Fibroblast of lung (primary cell): ENCODE data around the gene FLT3. TPM values are rescaled to one million over a fixed set of nuclear protein-coding genes. Genes with fewer than 3 reads are reported as not detected.

Source experiments
- DNase-seq, 2 donors: peaks; one replicate each; pipeline versions ENCODE4 v3.0.0 to v3.0.0-alpha.2; 2010; ENCODE audit warnings: low read depth in 2 of 2
- H2AFZ ChIP-seq: 2 replicates; pipeline ENCODE4 v1.5.1; 2012; ENCODE audit warnings: low read length, control low read depth, inconsistent platforms
- H3K27ac ChIP-seq: 2 replicates; pipeline ENCODE4 v1.5.1; 2011; ENCODE audit warnings: low read length, control low read depth; ENCODE audit not compliant: insufficient read depth
- H3K27me3 ChIP-seq: 2 replicates; pipeline ENCODE4 v1.5.1; 2011; ENCODE audit warnings: mild to moderate bottlenecking, low read length; ENCODE audit not compliant: control insufficient read depth, insufficient read depth
- H3K36me3 ChIP-seq: 2 replicates; pipeline ENCODE4 v1.5.1; 2011; ENCODE audit warnings: low read length; ENCODE audit not compliant: control insufficient read depth, insufficient read depth
- H3K4me1 ChIP-seq: 2 replicates; pipeline ENCODE4 v1.5.1; 2011; ENCODE audit warnings: low read length; ENCODE audit not compliant: control insufficient read depth, insufficient read depth; ENCODE audit errors: extremely low read depth
- H3K4me2 ChIP-seq: 2 replicates; pipeline ENCODE4 v1.5.1; 2011; ENCODE audit warnings: low read length, control low read depth; ENCODE audit not compliant: insufficient read depth; ENCODE audit errors: extremely low read depth
- H3K4me3 ChIP-seq, 4 experiments: fragments of 200-600 bp in 1 of 4; sonication (generic) in 1 of 4; replicated peaks in 1 of 4; 2 replicates each; pipeline ENCODE4 v1.5.1; 2011 to 2016; ENCODE audit warnings: low read length in 4 of 4, low read depth in 3 of 4, mild to moderate bottlenecking in 3 of 4, control low read depth in 2 of 4, inconsistent platforms in 1 of 4, mixed read lengths in 1 of 4; ENCODE audit not compliant: insufficient read depth in 1 of 4; ENCODE audit errors: control extremely low read depth in 1 of 4
- H3K79me2 ChIP-seq: 2 replicates; pipeline ENCODE4 v1.5.1; 2012; ENCODE audit warnings: mild to moderate bottlenecking, low read length, inconsistent platforms; ENCODE audit not compliant: control insufficient read depth, insufficient read depth
- H3K9ac ChIP-seq: 2 replicates; pipeline ENCODE4 v1.5.1; 2011; ENCODE audit warnings: mild to moderate bottlenecking, low read length, control low read depth; ENCODE audit not compliant: insufficient read depth
- H3K9me3 ChIP-seq: 2 replicates; pipeline ENCODE4 v1.5.1; 2012; ENCODE audit warnings: low read depth, low read length; ENCODE audit not compliant: control insufficient read depth, insufficient read depth
- H4K20me1 ChIP-seq: 2 replicates; pipeline ENCODE4 v1.5.1; 2011; ENCODE audit warnings: low read length; ENCODE audit not compliant: control insufficient read depth, insufficient read depth; ENCODE audit errors: extremely low read depth
- EZH2 ChIP-seq: IDR thresholded peaks from 2 replicates; pipeline ENCODE4 v1.5.1; 2012; ENCODE audit warnings: low read length, control low read depth, mild to moderate bottlenecking; ENCODE audit errors: missing control alignments
- polyA plus RNA-seq, 2 donors: library from polyadenylated mRNA; depleted of rRNA in 1 of 2; stranded (reverse) in 1 of 2; unstranded in 1 of 2; fragments of >200 nt; gene quantifications; 2 replicates each; pipeline ENCODE4 v1.2.1, GENCODE V29; 2011 to 2012; ENCODE audit warnings: missing spikeins in 1 of 2
- total RNA-seq: library from RNA; depleted of rRNA; stranded (reverse); fragments of >200 nt; gene quantifications from 2 replicates; pipeline ENCODE4 v1.2.1, GENCODE V29; 2014
- TF ChIP-seq, protein P1 (sequence below), 2 donors: IDR thresholded peaks in 1 of 2; conservative IDR thresholded peaks in 1 of 2; 1 replicate in 1 of 2; 2 replicates in 1 of 2; pipeline ENCODE4 v1.5.1; 2011 to 2012; ENCODE audit warnings: low read length in 2 of 2, control low read depth in 1 of 2, inconsistent platforms in 1 of 2, low read depth in 1 of 2, mild to moderate bottlenecking in 1 of 2

Gene FLT3
- total and polyA plus RNA-seq, 2 donors (not counting 1 experiment from before 2014, with no cell fraction given), result not detected

DNA sequence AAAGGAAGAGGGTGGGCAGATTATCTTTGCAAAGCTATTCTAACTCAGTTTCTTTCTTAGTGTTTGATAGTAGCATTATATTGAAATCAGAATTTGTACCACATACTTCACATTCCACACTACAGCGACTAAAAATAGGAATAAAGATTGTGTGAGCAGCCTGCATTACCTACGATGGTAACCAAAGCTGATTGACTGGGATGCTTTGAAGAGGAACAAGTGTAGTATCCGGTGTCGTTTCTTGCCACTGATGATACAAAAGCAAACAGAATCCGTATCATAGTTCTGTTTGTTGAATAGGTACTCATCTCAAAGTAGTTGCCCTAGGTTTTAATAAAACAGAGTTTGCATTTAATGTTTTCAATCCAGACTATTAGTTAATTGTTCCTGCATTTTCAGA is 51.2 kb downstream of the FLT3 start:
- Histone ChIP-seq H3K27me3 (no peaks in the 10 kb centered on the region), H3K9ac (no peak overlapping the region), H3K4me3 (no peak overlapping the region), H4K20me1 (no peaks in the 10 kb centered on the region), H2AFZ (no peak overlapping the region), H3K27ac (no peak overlapping the region), H3K4me1 (no peaks in the 10 kb centered on the region), H3K36me3 (no peaks in the 10 kb centered on the region), H3K4me2 (no peak overlapping the region), H3K9me3 (no peaks in the 10 kb centered on the region), H3K79me2 (no peaks in the 10 kb centered on the region)
- DNase-seq, result no peak
- TF ChIP-seq, protein P1, sequence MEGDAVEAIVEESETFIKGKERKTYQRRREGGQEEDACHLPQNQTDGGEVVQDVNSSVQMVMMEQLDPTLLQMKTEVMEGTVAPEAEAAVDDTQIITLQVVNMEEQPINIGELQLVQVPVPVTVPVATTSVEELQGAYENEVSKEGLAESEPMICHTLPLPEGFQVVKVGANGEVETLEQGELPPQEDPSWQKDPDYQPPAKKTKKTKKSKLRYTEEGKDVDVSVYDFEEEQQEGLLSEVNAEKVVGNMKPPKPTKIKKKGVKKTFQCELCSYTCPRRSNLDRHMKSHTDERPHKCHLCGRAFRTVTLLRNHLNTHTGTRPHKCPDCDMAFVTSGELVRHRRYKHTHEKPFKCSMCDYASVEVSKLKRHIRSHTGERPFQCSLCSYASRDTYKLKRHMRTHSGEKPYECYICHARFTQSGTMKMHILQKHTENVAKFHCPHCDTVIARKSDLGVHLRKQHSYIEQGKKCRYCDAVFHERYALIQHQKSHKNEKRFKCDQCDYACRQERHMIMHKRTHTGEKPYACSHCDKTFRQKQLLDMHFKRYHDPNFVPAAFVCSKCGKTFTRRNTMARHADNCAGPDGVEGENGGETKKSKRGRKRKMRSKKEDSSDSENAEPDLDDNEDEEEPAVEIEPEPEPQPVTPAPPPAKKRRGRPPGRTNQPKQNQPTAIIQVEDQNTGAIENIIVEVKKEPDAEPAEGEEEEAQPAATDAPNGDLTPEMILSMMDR (conservative IDR thresholded peaks at IDR 0.05 in 1 of 2, IDR thresholded peaks at IDR 0.05 in 1 of 2; ENCODE audit: low read depth in 1 of 2, low read length in 2 of 2), result no peak
- TF ChIP-seq EZH2, result no peak

DNA sequence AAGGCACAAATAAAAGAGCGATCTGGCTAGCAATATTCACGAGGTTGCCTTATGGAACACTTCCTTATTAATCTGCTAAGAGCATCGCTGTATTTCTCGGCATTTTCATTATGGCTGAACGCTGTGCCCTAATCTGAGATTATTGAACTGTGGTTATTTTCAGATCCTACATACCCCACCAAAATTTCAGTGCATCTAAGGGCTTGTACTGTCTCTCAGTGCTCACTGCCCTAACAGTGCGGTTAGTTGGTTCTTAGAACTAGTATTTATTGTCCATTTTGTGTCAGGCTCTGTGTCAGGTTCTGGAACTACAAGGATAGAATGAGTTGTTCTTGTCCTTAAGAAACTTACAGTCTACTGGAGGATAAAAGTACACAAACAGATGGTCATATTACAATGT is 51.6 kb downstream of the FLT3 start:
- Histone ChIP-seq H3K4me3 (no peak overlapping the region), H3K27me3 (no peaks in the 10 kb centered on the region), H3K4me1 (no peaks in the 10 kb centered on the region), H2AFZ (no peak overlapping the region), H4K20me1 (no peaks in the 10 kb centered on the region), H3K36me3 (no peaks in the 10 kb centered on the region), H3K9ac (no peak overlapping the region), H3K9me3 (no peaks in the 10 kb centered on the region), H3K79me2 (no peaks in the 10 kb centered on the region), H3K27ac (no peak overlapping the region), H3K4me2 (no peak overlapping the region)
- TF ChIP-seq, protein P1 (conservative IDR thresholded peaks at IDR 0.05 in 1 of 2, IDR thresholded peaks at IDR 0.05 in 1 of 2; ENCODE audit: low read depth in 1 of 2, low read length in 2 of 2), result no peak
- TF ChIP-seq EZH2, result no peak
- DNase-seq, result no peak

DNA sequence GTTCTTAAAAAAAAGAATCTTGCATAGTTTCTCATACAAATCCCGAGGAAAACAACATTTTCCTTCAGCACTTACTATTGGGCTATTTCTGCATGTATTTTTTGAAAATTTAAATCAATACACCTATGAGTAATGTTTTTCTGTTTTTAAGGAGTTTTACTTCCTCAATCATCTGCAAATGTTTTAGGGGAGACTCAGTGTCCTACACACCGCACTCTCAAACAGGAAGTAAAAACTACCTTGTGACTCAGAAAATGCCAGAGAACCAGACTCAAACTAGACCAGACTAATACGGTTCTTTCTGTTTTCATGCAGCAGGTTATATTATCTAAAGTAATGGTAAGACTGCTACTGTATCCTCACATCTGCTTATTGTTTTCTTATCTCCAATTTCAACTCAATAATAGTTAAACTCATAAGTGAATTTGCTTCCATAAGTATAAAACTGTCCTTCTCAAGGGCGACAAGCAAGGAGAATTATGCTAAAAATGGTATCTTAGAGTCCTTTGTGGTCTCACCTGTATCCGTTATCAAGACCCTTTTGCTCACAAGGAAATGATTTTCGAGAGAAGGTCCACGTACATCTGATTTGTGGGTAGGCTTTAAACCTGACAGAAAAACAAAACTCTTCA is 52.5 kb downstream of the FLT3 start:
- TF ChIP-seq EZH2, result no peak
- no peaks in the 10 kb centered on the region for H4K20me1 ChIP-seq
- H3K27ac ChIP-seq, result no peak overlapping the region
- no peaks in the 10 kb centered on the region for H3K4me1 ChIP-seq
- H3K36me3 ChIP-seq, result no peaks in the 10 kb centered on the region
- H3K4me3 ChIP-seq, result no peak overlapping the region
- H3K4me2 ChIP-seq, result no peak overlapping the region
- peak in 1 of 2 donors; percentile 9 for DNase-seq
- H3K9ac ChIP-seq, result no peak overlapping the region
- no peaks in the 10 kb centered on the region for H3K27me3 ChIP-seq
- no peak overlapping the region for H2AFZ ChIP-seq
- H3K9me3 ChIP-seq, result no peaks in the 10 kb centered on the region
- no peaks in the 10 kb centered on the region for H3K79me2 ChIP-seq
